Uterus (tissue), 4 donors: ENCODE measurements around the gene CFAP97D1. TPM values are rescaled to one million over a fixed set of nuclear protein-coding genes. Genes with fewer than 3 reads are reported as not detected.
"Not testable (repeated sequence)": the region's sequence is repeated elsewhere in the genome, so short reads cannot be mapped to it uniquely, and the experiment has no call there.

Source experiments
- DNase-seq, 2 donors: peaks; one replicate each; pipeline ENCODE4 v3.0.0-alpha.2; 2019 to 2020
- H3K27ac ChIP-seq, 2 donors: fragments of 200-600 bp; sonication (generic); 1 replicate in 1 of 2; 2 replicates in 1 of 2; pipeline ENCODE4 v1.5.1; 2016 to 2018
- H3K27me3 ChIP-seq, 2 donors: fragments of 200-600 bp; sonication (generic); one replicate each; pipeline ENCODE4 v1.5.1; 2018 to 2019; ENCODE audit warnings: control low read depth in 1 of 2
- H3K36me3 ChIP-seq, 2 donors: fragments of 200-600 bp; sonication (generic); one replicate each; pipeline ENCODE4 v1.5.1; 2019; ENCODE audit warnings: control low read depth in 1 of 2
- H3K4me1 ChIP-seq, 2 donors: fragments of 200-600 bp; sonication (generic); one replicate each; pipeline ENCODE4 v1.5.1; 2018 to 2019; ENCODE audit warnings: control low read depth in 1 of 2
- H3K4me3 ChIP-seq, 2 donors: fragments of 200-600 bp; sonication (generic); 1 replicate in 1 of 2; 2 replicates in 1 of 2; pipeline ENCODE4 v1.5.1; 2018 to 2019; ENCODE audit warnings: mild to moderate bottlenecking in 1 of 2
- H3K9me3 ChIP-seq, 2 donors: fragments of 200-600 bp; sonication (generic); one replicate each; pipeline ENCODE4 v1.5.1; 2019; ENCODE audit warnings: control low read depth in 1 of 2
- CTCF ChIP-seq, 4 experiments: fragments of 200-600 bp in 2 of 4; fragments of 450-650 bp in 2 of 4; sonication (generic) in 2 of 4; IDR thresholded peaks; one replicate each; pipeline ENCODE4 v1.5.1; 2016 to 2019; ENCODE audit warnings: antibody characterized with exemption in 4 of 4, mild to moderate bottlenecking in 2 of 4, moderate library complexity in 1 of 4
- POLR2A ChIP-seq, 2 donors: fragments of 450-650 bp; IDR thresholded peaks; one replicate each; pipeline ENCODE4 v1.6.1; 2016; ENCODE audit warnings: antibody characterized with exemption in 2 of 2, mild to moderate bottlenecking in 1 of 2, moderate library complexity in 1 of 2
- intact Hi-C: fragments of 100-400 bp; cut with DNase I; formaldehyde crosslinking; loops from one replicate; pipeline ENCODE4 v1.15.1; 2023; ENCODE audit warnings: low total_unique reads
- total RNA-seq, 4 donors: library from RNA; depleted of rRNA in 3 of 4; stranded (reverse); fragments of >200 nt in 3 of 4; gene quantifications; one replicate each; pipeline versions ENCODE4 v1.1.0 to v1.2.4, GENCODE V29; 2014 to 2023
- donor health status: DM: yes; HTN: yes; CAD: no.

Gene CFAP97D1
- total RNA-seq, 4 donors from 2014 or later: not detected

GRCh38 chr17:43789482-43789881, 9.2 kb downstream of the CFAP97D1 start:
- no peak for DNase-seq
- intact Hi-C loops: no loop called here
- TF ChIP-seq POLR2A (IDR thresholded peaks at IDR 0.05) (no peak), CTCF (IDR thresholded peaks at IDR 0.05) (no peak)
- no peaks in the 10 kb centered on the region for H3K9me3 ChIP-seq
- H3K4me1 ChIP-seq: no peaks in the 10 kb centered on the region
- no peak overlapping the region for H3K27ac ChIP-seq
- H3K36me3 ChIP-seq: no peaks in the 10 kb centered on the region
- H3K4me3 ChIP-seq: no peak overlapping the region
- no peaks in the 10 kb centered on the region for H3K27me3 ChIP-seq

GRCh38 chr17:43790311-43790940, 10.2 kb downstream of the CFAP97D1 start:
- Histone ChIP-seq H3K27me3 (no peaks in the 10 kb centered on the region), H3K27ac (no peak overlapping the region), H3K4me1 (no peaks in the 10 kb centered on the region), H3K9me3 (no peaks in the 10 kb centered on the region), H3K36me3 (no peaks in the 10 kb centered on the region), H3K4me3 (no peak overlapping the region)
- intact Hi-C loops: loop anchor here (10.0 kb wide), 1 partner anchor 364 kb away; no protein-coding TSS in a partner anchor
- TF ChIP-seq CTCF (IDR thresholded peaks at IDR 0.05): no peak
- no peak for TF ChIP-seq POLR2A (IDR thresholded peaks at IDR 0.05)
- no peak for DNase-seq

- H3K9me3 ChIP-seq: no peaks in the 10 kb centered on the region
- H3K4me1 ChIP-seq: no peaks in the 10 kb centered on the region
- intact Hi-C loops: loop anchor here (10.0 kb wide), 1 partner anchor 363 kb away; no protein-coding TSS in a partner anchor
- no peaks in the 10 kb centered on the region for H3K36me3 ChIP-seq
- H3K4me3 ChIP-seq: no peak overlapping the region
- TF ChIP-seq CTCF (IDR thresholded peaks at IDR 0.05) (no peak), POLR2A (IDR thresholded peaks at IDR 0.05) (no peak)
- H3K27me3 ChIP-seq: no peaks in the 10 kb centered on the region
- no peak overlapping the region for H3K27ac ChIP-seq
- no peak for DNase-seq
Measured at GRCh38 chr17:43791589-43791988, 11.4 kb downstream of the CFAP97D1 start.

GRCh38 chr17:43792668-43793067, 12.4 kb downstream of the CFAP97D1 start:
- not testable (repeated sequence) for H3K9me3 ChIP-seq, H3K27ac ChIP-seq, H3K27me3 ChIP-seq, H3K36me3 ChIP-seq, DNase-seq, H3K4me3 ChIP-seq, H3K4me1 ChIP-seq
- intact Hi-C loops: loop anchor here (10.0 kb wide), 1 partner anchor 362 kb away; no protein-coding TSS in a partner anchor

GRCh38 chr17:43798024-43798423, 17.8 kb downstream of the CFAP97D1 start:
- not testable (repeated sequence) for DNase-seq, H3K27ac ChIP-seq, H3K4me3 ChIP-seq, H3K27me3 ChIP-seq, H3K4me1 ChIP-seq, H3K36me3 ChIP-seq, H3K9me3 ChIP-seq
- intact Hi-C loops: loop anchor here (10.0 kb wide), 1 partner anchor 357 kb away; no protein-coding TSS in a partner anchor

GRCh38 chr17:43799047-43799446, 18.8 kb downstream of the CFAP97D1 start:
- DNase-seq: no peak
- TF ChIP-seq POLR2A (IDR thresholded peaks at IDR 0.05) (no peak), CTCF (IDR thresholded peaks at IDR 0.05) (no peak)
- H3K9me3 ChIP-seq: no peaks in the 10 kb centered on the region

More at GRCh38 chr17:43799047-43799446, 18.8 kb downstream of the CFAP97D1 start:
- no peaks in the 10 kb centered on the region for H3K36me3 ChIP-seq
- H3K4me1 ChIP-seq: no peaks in the 10 kb centered on the region
- intact Hi-C loops: loop anchor here (10.0 kb wide), 1 partner anchor 356 kb away; no protein-coding TSS in a partner anchor
- no peaks in the 10 kb centered on the region for H3K27me3 ChIP-seq
- H3K4me3 ChIP-seq: no peak overlapping the region
- no peak overlapping the region for H3K27ac ChIP-seq
